M059J (cell line): ENCODE data around the gene GET4. TPM values are rescaled to one million over a fixed set of nuclear protein-coding genes. Genes with fewer than 3 reads are reported as not detected.
"Not testable (repeated sequence)": the region's sequence is repeated elsewhere in the genome, so short reads cannot be mapped to it uniquely, and the experiment has no call there.

ENCODE experiments used
- DNase-seq: peaks from one replicate; pipeline ENCODE4 v3.0.0-alpha.2; 2012; ENCODE audit warnings: low read depth
- total RNA-seq: library from RNA; depleted of rRNA; stranded (reverse); fragments of >200 nt; shearing (Covaris generic); gene quantifications from 2 replicates; pipeline ENCODE4 v1.2.3, GENCODE V29; 2014

Gene GET4
- total RNA-seq, 1 experiment from 2014 or later, result 26.9 TPM

DNA sequence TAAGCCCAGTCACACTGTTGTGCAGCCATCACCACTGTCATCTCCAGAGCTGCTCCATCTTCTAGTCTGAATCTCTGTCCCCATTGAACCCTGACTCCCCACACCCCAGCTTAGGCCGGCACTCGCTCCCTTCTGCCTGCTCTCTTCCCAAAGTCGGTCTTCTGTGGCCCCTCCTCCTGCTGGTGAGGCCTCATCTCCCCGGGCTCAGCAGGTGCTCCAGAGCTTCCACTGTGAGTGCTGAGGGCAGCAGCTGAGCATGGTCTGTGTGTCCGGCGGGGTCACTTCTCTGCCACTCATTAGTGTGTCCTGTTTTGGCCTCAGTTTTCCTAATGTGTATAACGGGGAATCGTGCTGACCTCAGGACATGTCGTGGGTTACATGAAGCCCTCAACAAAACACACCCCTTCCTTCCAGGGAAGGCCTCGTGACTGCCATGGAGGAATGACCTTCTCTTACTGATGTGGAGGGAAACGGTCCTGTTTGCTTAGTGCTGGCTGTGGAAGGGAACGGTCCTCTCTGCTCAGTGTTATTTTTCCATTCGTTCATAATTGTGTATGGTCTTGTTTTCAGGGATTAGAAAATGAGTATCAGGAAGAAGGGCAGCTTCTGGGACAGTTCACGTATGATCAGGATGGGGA is 4.3 kb upstream of the GET4 start:
- DNase-seq, result no peak

DNA sequence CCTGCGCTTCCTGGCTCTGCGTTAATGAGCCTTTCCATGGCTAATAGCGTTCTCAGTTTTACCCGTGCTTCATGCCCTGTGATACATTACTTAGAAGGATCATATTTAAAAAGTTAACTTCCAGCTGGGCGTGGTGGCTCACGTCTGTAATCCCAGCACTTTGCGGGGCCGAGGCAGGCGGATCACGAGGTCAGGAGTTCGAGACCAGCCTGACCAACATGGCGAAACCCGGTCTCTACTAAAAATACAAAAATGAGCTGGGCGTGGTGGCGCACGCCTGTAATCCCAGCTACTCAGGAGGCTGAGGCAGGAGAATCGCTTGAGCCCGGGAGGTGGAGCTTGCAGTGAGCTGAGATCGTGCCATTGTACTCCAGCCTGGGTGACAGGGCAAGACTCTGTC is 3.7 kb upstream of the GET4 start:
- not testable (repeated sequence) for DNase-seq

DNA sequence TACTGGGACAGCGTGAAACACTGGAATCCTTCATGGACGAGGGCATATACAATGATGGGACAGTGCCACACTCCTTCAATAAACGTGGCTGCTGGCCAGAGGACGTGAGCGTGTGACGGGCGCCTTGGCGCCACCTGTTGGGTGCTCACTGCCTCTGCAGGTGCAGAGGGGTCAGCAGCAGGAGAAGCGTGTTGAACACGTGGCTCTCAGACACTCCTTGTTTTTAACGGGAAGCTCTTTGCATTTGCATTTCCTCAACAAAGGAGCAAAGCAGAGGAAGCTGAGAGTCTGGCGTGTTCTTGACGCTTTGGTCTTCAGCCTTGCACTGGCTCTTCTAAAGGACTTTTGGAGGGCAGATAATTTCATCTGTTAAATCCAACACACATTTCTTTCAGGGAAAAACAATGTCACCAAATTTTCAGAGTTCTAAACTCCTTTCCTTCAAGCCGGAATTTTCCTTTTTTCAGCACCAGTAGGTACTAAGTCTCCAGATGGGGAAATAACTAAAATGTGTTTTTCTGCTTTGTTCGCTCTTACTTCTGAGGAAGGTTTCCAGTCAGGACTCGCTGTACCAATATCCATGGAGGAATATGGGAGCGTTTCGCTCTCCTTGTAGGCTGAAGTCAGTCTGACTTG is 2.9 kb upstream of the GET4 start:
- peak; percentile 72 for DNase-seq

DNA sequence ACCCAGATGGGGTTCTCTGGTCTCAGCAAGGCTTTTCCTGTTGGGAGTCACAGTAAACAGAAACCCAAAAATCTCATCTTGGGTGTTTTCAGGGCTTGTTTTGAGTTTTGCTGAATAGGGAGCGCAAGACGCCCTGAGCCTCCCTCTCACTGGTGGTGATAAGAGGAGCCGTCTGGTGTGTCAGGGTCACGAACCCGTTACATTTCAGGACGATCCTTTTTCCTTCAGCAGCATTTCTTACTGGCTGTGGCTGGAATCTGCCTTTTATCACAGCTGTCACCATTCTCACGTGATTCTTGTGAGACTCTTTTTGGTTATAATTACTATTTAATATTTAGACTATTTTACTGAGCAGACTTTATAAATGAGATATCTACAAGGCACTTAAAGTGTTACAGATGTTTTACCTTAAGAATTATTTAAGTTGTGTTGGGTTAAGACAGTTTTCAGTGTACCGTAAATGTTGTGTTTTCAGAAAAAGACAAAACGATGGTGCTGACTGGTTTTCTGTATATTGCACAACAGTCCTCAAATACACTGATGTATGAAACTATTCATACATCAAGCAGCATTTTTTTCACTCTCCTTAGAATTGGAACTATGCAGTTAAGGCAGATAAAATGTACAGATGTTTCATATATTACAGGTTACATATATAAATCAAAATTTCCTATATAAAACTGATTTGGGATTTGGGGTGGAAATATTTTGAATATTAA is 2.2 kb upstream of the GET4 start:
- DNase-seq, result no peak

DNA sequence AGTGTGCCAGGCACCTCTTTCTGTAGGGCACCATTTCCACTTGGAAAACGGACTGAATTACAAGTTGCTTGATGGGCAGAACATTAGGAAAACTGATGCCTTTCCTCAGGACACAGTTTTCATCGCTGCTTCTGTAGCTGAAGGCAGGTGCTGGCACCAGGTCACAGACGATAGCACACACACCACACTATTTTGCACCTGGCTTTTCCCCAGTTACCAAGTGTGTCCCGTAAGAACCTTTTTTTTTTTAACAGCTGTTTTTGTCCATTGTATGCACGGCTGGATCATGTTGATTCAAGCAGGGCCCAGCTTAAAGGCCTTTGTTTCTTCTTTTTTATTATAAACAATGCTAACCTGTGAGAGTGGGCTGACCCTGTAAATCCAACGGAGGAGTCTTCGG is 1.3 kb upstream of the GET4 start:
- no peak for DNase-seq

DNA sequence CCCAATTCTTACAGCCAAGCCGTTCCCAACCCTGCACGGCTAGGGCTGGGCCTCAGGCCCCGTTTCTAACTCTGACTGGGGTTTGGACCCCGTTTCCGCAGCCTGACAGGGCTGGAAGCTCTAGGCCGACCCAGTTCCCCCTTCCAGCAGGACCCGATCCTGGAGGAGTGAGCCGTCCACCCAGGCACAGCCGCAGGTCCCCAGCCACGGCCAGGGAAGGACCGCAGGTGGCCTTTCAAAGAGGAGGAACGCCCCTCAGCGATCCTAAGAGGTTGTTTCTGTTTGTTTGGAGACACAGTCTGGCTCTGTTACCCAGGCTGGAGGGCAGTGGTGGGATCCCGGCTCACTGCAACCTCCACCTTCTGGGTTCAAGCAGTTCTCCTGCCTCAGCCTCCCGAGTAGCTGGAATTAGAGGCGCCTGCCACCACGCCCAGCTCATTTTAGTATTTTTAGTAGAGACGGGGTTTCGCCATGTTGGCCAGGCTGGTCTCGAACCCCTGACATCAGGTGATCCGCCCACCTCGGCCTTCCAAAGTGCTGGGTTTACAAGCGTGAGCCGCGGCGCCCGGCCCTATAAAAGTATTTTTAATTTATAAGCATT is 778 bp upstream of the GET4 start:
- DNase-seq, result no peak

DNA sequence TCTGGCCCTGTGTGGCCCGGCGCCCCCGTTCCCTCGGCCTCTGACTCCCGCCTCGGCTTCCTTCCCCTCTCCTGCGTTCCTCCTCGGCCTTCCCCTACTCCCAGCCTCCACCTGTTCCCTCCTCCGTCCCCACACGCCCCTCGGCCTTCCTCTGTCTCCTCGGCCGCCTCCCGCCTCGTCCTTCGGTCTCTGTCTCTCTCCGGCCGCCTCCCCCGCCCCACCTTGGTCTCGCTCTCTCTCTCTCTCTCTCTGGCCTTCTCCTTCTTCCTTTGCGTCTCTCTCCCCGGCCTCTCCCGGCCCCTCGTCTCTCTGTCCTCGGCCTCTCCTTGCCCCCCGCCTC is 588 bp downstream of the GET4 start:
- DNase-seq, result peak; percentile 48

DNA sequence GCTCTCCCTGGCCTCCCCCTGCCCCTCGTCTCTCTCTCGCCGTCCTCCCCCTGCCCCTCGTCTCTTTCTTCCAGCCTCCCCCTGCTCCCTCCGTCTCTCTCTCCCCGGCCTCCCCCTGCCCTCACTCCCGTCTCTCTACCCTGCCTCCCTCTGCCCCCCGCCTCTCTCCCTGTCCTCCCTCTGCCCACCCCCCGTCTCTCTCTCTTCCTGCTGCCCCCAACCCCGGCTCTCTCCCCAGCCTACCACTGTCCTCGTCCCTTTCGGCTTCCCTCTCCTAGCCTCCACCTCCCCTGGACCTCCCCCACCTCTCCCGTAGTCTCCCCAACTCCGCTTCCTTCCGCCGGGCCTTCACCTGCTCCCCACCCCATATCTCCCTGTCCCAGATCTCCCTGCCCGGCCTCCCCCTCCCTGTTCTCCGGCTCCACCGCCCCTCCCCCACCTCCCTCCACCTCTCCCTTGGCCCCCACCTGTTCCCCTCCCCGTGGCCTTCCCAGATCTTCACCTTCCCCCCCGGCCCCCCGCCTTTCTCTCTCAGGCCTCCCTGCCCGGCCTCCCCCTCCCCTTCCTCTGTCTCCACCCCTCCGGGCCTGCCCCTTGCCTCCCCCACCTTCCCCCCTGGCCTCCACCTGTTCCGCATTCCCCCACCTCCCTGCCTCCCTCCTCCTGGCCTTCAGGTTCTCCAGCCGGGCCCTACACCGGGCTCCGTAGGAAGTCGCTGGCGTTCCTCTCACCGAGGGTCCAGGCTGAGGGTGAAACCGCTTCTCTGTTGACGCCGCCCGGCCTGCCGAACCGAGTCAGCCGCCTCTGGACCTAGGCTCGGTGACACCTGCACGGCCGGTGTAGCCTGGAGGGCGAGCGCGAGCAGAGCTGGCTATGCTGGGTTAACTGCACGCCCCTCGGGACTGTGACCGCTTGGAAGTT is 1.2 kb downstream of the GET4 start:
- no peak for DNase-seq

DNA sequence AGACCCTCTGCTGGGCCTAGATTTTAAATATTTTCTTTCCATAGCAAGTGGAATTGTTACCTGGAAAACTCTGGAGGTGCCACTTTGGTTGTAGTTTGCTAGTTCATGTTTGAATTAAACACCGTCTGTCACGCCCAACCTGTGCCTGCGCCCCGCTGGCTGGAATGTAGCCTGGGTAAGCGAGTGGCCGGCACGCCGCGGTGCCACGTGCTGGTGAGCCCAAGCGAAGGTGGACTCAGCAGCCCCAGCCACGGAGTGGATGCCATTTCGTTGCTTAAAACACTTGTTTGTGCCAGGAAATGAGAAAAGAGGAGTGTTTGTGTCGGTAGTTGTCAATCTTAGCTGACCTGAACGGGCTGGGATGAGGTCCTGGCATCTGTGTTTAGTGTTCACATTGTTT is 2.7 kb downstream of the GET4 start:
- DNase-seq, result no peak

DNA sequence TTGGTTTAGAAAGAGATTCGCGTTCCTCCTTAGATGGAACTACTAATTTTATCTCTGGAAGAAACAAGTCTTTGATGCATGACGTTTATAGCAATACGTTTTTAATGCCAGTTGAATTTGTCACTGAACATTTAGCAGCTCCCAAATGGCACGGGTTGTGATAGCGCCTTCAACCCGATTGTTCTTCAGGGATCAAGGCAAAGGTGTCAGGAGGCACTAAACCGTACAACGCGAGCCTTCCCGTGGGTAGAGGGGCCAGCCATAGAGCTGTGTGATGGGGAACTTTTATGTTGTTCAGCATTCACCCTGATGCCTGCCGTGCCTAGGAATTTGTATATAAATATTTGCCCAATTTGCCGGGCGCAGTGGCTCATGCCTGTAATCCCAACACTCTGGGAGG is 3.4 kb downstream of the GET4 start:
- no peak for DNase-seq

DNA sequence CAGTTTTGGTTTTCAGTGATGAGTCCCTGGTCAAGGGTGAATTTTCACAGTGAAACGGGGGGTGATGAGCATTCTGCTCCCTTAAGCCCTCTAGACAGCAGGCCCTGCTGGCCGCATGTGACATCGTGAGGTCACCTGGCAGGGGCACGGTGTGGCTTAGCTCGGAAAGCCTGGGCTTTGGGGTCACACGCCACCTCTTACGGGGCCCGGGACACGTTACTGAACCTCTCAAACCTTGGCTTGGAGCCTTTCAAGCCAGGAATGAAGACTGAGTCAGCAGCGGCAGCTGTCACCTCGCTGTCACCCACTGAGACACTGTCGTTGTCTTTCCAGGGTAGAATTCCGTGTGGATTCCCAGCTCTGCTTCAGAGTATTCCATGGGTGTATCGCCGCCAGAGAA is 4.1 kb downstream of the GET4 start:
- no peak for DNase-seq

DNA sequence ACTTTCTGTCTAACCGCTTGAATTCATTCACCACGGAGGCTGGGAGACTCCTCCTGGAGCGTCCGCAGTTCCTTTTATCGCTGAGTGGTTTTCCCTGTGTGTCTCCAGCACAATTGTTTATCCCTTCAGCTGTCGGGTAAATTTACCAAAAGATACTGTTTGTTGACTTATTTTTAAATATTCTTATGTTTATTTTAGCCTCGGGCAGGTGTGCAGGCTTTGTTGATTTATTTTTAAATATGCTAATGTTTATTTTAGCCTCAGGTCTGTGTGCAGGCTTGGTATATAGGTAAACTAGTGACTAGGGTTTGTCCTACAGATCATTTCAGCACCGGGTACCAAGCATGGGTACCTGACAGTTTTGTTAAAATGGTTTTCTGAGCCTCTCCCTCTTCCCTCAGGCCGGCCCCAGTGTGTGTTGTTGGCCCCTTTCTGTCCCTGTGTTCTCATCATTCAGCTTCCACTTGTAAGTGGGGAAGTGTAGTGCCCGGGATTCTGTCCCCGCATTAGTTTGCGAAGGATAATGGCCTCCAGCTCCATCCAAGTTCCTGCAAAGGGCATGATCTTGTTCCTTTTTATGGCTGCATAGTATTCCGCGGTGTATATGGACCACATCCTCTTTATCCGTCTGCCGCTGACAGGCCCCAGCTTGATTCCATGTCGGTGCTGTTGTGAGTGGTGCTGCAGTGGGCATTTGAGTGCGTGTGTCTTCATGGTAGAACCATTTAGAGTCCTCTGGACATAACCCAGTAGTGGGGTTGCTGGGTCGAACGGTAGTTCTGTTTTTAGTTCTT is 5.3 kb downstream of the GET4 start:
- DNase-seq, result no peak

DNA sequence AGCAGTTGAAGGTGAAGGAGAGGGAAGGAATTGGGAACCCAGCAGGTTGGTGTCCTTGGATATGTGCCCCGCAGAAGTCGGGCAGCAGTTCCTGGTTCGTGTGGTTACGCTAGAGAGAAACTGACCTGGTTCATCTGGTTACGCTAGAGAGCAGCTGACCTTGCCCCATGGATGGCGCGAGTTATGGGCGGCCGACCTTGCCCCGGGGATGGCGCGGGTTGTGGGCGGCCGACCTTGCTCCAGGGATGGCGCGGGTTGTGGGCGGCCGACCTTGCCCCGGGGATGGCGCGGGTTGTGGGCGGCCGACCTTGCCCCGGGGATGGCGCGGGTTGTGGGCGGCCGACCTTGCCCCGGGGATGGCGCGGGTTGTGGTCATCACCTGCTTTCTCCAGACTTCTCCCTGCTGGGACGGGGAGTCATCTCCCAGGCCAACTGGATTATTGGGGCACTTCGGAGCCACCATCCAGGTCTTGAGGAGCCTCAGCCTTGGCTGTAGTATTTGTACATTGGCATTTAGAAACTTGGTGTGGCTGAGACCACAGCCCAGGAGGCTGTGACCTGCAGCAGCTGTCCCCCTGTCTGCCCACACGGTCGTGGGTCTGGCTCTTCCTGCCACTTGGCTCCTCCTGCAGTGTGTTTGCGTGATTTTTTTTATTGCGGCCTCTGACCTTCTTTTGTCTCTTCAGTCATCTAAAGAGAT is 6.1 kb downstream of the GET4 start:
- no peak for DNase-seq

DNA sequence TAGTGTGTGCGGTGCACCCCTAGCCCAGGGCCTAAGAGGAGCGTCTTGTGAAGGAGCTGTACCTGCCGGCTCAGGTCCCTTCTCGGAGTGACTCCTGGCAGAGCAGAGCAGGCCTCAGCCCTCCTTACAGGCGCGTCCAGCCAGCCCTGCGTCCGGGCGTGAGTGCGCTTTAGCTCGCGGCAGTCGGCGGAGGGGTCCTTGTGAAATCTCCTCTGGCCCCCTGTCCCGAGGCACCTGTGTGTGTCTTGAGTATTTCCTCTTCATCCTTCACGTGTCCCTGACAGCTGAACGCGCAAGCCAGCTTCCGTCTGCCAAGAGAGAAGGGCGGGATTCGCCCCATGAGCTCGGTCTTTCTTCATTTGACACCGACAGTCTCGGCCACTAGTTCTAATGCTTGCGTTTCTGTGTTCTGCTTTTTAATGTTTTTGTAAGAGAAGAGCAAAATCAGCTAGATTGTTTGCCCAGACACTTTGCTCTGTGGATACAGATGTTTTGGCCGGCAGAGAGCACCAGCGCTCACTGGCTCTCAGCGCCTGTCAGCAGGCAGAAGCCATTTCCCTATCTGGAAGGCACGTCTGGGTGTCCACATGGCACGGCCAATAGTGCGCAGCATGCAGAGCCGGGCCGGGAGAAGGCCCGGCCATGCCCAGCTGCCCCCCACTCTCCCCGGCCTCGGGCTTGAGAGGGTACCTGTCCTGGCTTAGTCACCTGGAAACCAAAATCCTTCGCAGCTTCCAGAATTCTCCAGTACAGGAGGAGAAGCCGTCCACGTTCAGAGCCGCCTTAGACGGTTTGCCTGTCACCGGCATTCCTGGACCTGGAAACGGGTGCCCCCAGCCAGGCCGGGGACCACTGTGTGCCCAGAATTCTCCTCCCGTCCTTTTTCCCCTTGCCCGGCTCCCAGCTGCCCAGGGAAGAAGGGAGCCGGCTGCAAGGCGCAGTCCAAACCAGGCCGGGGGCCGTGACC is 7.0 kb downstream of the GET4 start:
- DNase-seq, result no peak

DNA sequence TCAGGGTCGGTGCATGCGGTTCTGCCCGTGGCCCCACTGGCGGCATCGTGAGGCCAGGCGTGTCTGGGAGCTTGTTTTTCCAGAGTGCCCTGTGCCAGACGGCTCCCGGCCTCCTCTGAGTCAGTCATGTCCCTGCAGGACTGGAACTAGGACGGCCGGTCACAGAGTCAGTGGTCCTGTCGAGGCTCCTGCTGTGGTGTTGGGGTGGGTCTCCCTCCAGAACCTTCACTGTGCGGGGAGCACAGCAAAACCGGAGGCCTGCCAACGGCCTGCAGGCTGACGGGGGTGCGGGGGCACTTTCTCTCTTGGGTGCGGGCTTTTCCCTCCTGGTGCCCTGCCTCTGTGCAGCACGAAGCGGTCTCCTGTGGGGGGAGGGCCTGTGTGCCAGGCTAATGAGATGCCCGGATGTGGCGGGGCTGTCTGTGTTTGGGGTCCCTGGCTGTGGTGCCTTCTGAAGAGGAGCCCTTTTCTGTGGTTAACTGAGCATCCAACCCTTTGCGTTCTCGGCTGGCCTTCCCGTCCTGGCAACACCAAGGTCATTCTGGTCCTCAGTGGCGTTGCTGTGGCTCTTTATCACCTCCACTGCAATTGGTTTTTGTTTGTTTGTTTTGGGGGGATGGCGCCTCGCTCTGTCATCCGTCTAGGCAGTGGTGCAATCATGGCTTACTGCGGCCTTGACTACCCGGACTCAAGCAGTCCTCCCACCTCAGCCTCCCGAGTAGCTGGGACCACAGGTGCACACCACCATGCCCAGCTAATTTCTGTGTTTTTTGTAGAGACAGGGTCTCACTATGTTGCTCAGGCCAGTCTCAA is 8.0 kb downstream of the GET4 start:
- DNase-seq, result no peak

DNA sequence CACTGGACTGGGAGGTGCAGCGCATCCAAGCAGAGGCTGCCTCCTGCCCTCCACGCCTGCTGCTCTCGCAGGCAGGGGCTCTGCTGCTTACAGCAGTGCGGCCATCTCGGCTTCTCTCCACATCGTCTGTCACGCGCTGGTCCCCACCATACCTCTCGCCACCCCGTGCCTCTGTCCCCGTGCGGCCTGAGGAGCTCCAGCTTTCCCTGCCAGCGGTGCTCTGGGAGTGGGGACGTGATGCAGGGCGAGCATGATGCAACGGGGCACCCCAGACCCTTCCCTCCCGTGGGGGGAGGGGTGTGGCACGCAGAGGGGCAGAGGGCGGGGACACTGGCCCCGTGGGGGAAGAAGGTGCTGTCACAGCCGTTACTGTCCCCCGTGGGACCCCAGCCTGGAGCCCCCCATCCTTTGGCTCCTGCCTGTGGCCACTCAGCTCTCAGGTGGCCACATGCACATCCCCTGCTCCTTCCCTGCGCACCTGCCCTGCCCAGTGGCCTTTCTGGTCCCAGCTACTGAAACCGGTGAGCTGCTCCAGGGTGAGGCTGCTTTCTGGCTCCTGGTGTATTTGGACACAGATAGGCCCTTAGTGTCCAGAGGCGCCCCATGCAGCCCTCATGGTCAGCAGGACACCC is 9.0 kb downstream of the GET4 start:
- DNase-seq, result no peak

DNA sequence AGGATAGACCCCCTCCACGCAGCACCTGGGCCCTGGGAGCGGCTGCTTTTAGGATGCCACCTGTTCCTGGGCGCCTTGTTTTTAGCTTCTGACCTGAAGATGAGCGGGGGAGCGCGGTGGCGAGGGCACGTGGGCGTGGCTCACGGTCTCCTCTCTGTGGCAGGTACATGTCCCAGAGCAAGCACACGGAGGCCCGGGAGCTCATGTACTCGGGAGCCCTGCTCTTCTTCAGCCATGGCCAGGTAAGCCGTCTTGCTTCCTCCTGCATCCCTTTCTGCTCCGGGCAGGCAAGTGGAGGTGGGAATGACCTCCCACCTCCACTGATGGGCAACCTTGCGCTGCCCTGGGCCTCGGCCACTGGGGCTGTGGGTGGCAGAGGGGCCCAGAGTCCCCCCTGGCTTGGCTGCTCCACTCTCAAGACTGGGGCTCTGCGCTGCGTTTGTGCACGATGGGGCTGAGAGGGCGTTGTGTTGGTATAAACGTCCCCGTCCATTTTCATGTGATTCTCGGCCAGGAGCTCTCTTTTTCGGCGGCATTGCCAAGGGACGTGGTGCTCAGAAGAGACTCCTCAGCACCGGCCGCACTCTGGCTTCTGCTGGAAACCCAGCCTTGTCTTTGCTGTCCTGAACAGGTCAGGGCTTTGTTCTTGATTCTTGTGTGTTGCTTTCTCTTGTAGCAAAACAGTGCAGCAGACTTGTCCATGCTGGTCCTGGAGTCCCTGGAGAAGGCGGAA is 9.7 kb downstream of the GET4 start:
- DNase-seq, result no peak
